DOHH2 (cell line): ENCODE measurements around the gene CSMD2.

ENCODE experiments used
- H3F3A ChIP-seq: fragments of 200-600 bp; sonication (generic), shearing (Covaris generic); 2 replicates; pipeline ENCODE4 v1.6.0; 2016; ENCODE audit warnings: antibody characterized with exemption, mild to moderate bottlenecking; ENCODE audit not compliant: control insufficient read depth, insufficient read depth
- H3K27ac ChIP-seq: fragments of 200-600 bp; sonication (generic); 2 replicates; pipeline ENCODE4 v1.5.1; 2014; ENCODE audit warnings: low read depth, mild to moderate bottlenecking, low read length, moderate library complexity
- H3K27me3 ChIP-seq: fragments of 200-600 bp; sonication (generic); 2 replicates; pipeline ENCODE4 v1.6.1; 2014; ENCODE audit warnings: mild to moderate bottlenecking, low read length, mixed read lengths; ENCODE audit not compliant: control insufficient read depth
- H3K36me3 ChIP-seq: fragments of 200-600 bp; sonication (generic); 2 replicates; pipeline ENCODE4 v1.6.1; 2014; ENCODE audit warnings: mild to moderate bottlenecking, low read length, moderate library complexity, mixed read lengths; ENCODE audit not compliant: control insufficient read depth
- H3K4me1 ChIP-seq: fragments of 200-600 bp; sonication (generic); 2 replicates; pipeline ENCODE4 v1.6.1; 2014; ENCODE audit warnings: mild to moderate bottlenecking, low read length, mixed read lengths; ENCODE audit not compliant: control insufficient read depth
- H3K4me2 ChIP-seq: fragments of 200-600 bp; sonication (generic); 2 replicates; pipeline ENCODE4 v1.6.0; 2014; ENCODE audit warnings: mild to moderate bottlenecking, low read length, moderate library complexity
- H3K4me3 ChIP-seq: fragments of 200-600 bp; sonication (generic); 2 replicates; pipeline ENCODE4 v1.5.1; 2014; ENCODE audit warnings: mild to moderate bottlenecking, low read length, mixed read lengths
- H3K79me2 ChIP-seq: fragments of 200-600 bp; sonication (generic); 2 replicates; pipeline ENCODE4 v1.6.1; 2014; ENCODE audit warnings: mild to moderate bottlenecking, low read length, mixed read lengths; ENCODE audit not compliant: control insufficient read depth
- H3K9me2 ChIP-seq: fragments of 200-600 bp; sonication (generic); replicated peaks from 2 replicates; pipeline ENCODE4 v1.6.1; 2014; ENCODE audit warnings: mild to moderate bottlenecking, low read length, mixed read lengths; ENCODE audit not compliant: control insufficient read depth
- H3K9me3 ChIP-seq: fragments of 200-600 bp; sonication (generic); 2 replicates; pipeline ENCODE4 v1.6.1; 2014; ENCODE audit warnings: antibody characterized with exemption, low read length, mixed read lengths; ENCODE audit not compliant: control insufficient read depth, insufficient read depth
- H4K20me1 ChIP-seq: fragments of 200-600 bp; sonication (generic); 2 replicates; pipeline ENCODE4 v1.6.0; 2014; ENCODE audit warnings: low read depth, mild to moderate bottlenecking, antibody characterized with exemption, low read length, moderate library complexity; ENCODE audit not compliant: control insufficient read depth, insufficient read depth
- CTCF ChIP-seq: fragments of 200-600 bp; sonication (generic); IDR thresholded peaks from one replicate; pipeline ENCODE4 v1.5.1; 2014; ENCODE audit warnings: antibody characterized with exemption, mild to moderate bottlenecking, low read depth, low read length; ENCODE audit not compliant: poor library complexity, severe bottlenecking
- EZH2phosphoT487 ChIP-seq: fragments of 200-600 bp; sonication (generic); IDR thresholded peaks from 2 replicates; pipeline ENCODE4 v1.6.1; 2017; ENCODE audit warnings: borderline replicate concordance, mild to moderate bottlenecking, antibody characterized with exemption, low read length, moderate library complexity, mixed read lengths

CSMD2 gene

GRCh38 chr1:33718186-33718585, 446.8 kb downstream of the CSMD2 start:
- no peak for TF ChIP-seq EZH2phosphoT487
- no peak for TF ChIP-seq CTCF
- Histone ChIP-seq H3K9me2 (no peaks in the 10 kb centered on the region), H4K20me1 (no peaks in the 10 kb centered on the region), H3K79me2 (no peaks in the 10 kb centered on the region), H3K4me1 (no peaks in the 10 kb centered on the region), H3K9me3 (no peaks in the 10 kb centered on the region), H3K4me2 (no peak overlapping the region), H3K4me3 (no peak overlapping the region), H3F3A (no peaks in the 10 kb centered on the region), H3K27me3 (no peaks in the 10 kb centered on the region), H3K36me3 (no peaks in the 10 kb centered on the region), H3K27ac (no peak overlapping the region)

GRCh38 chr1:33716976-33717688, 447.9 kb downstream of the CSMD2 start:
- H3K4me3 ChIP-seq, result no peak overlapping the region
- H3K36me3 ChIP-seq, result no peaks in the 10 kb centered on the region
- H3F3A ChIP-seq, result no peaks in the 10 kb centered on the region
- H3K27me3 ChIP-seq, result no peaks in the 10 kb centered on the region
- TF ChIP-seq CTCF, result no peak
- no peak for TF ChIP-seq EZH2phosphoT487
- H3K4me1 ChIP-seq, result no peaks in the 10 kb centered on the region
- H3K4me2 ChIP-seq, result no peak overlapping the region
- H3K9me2 ChIP-seq, result no peaks in the 10 kb centered on the region
- H3K9me3 ChIP-seq, result no peaks in the 10 kb centered on the region
- H3K27ac ChIP-seq, result no peak overlapping the region
- no peaks in the 10 kb centered on the region for H4K20me1 ChIP-seq
- H3K79me2 ChIP-seq, result no peaks in the 10 kb centered on the region

GRCh38 chr1:33715195-33715811, 449.7 kb downstream of the CSMD2 start:
- Histone ChIP-seq H3K9me3 (no peaks in the 10 kb centered on the region), H3K4me2 (no peak overlapping the region), H3K27me3 (no peaks in the 10 kb centered on the region), H3F3A (no peaks in the 10 kb centered on the region), H3K79me2 (no peaks in the 10 kb centered on the region), H3K4me3 (no peak overlapping the region), H4K20me1 (no peaks in the 10 kb centered on the region), H3K36me3 (no peaks in the 10 kb centered on the region), H3K9me2 (no peaks in the 10 kb centered on the region), H3K4me1 (no peaks in the 10 kb centered on the region), H3K27ac (no peak overlapping the region)
- TF ChIP-seq CTCF (no peak), EZH2phosphoT487 (no peak)
